HCT116 (cell line): ENCODE data around the gene FNDC3B.

Experiments used
- CTCF ChIP-seq, 3 experiments: fragments of 200-600 bp in 1 of 3; sonication (generic) in 1 of 3; IDR thresholded peaks in 2 of 3; conservative IDR thresholded peaks in 1 of 3; 2 replicates each; pipeline ENCODE4 v1.5.1; 2012 to 2017; ENCODE audit warnings: low read depth in 2 of 3, low read length in 2 of 3, antibody characterized with exemption in 1 of 3, borderline replicate concordance in 1 of 3, control low read depth in 1 of 3, mild to moderate bottlenecking in 1 of 3, mixed read lengths in 1 of 3, mixed run types in 1 of 3, moderate library complexity in 1 of 3; ENCODE audit not compliant: insufficient read depth in 1 of 3
- EZH2 ChIP-seq: fragments of 200-600 bp; sonication (generic); IDR thresholded peaks from 2 replicates; pipeline ENCODE4 v1.6.1; 2017; ENCODE audit warnings: antibody characterized with exemption, mixed run types
- EZH2phosphoT487 ChIP-seq: fragments of 200-600 bp; IDR thresholded peaks from 2 replicates; pipeline ENCODE4 v1.6.1; 2018; ENCODE audit warnings: antibody characterized with exemption, borderline replicate concordance
- MAX ChIP-seq: IDR thresholded peaks from 2 replicates; pipeline ENCODE4 v1.6.1; 2012
- POLR2A ChIP-seq: IDR thresholded peaks from 2 replicates; pipeline ENCODE4 v1.7.0; 2011; ENCODE audit warnings: borderline replicate concordance; ENCODE audit not compliant: insufficient read depth, insufficient read length; ENCODE audit errors: extremely low read depth
- POLR2AphosphoS5 ChIP-seq: IDR thresholded peaks from 2 replicates; pipeline ENCODE4 v1.6.1; 2011; ENCODE audit warnings: mild to moderate bottlenecking, low read depth, low read length, moderate library complexity
- SRF ChIP-seq: IDR thresholded peaks from 2 replicates; pipeline ENCODE4 v1.6.1; 2012; ENCODE audit warnings: low read depth
- YY1 ChIP-seq: IDR thresholded peaks from 2 replicates; pipeline ENCODE4 v1.6.1; 2011; ENCODE audit warnings: low read length, low read depth, moderate library complexity, mild to moderate bottlenecking; ENCODE audit not compliant: insufficient replicate concordance; ENCODE audit errors: extremely low read depth
- ZBTB33 ChIP-seq: IDR thresholded peaks from 2 replicates; pipeline ENCODE4 v1.6.1; 2011; ENCODE audit warnings: mild to moderate bottlenecking, low read length, moderate library complexity; ENCODE audit not compliant: insufficient replicate concordance; ENCODE audit errors: extremely low read depth
- ZNF274 ChIP-seq: fragments of 200-500 bp; sonication (Bioruptor generic); IDR thresholded peaks from 2 replicates; pipeline ENCODE4 v1.6.1; 2014; ENCODE audit warnings: mild to moderate bottlenecking, low read depth, low read length, inconsistent platforms

- TF ChIP-seq YY1 (no peak), ZNF274 (no peak), CTCF (IDR thresholded peaks at IDR 0.05 in 2 of 3, conservative IDR thresholded peaks at IDR 0.05 in 1 of 3; ENCODE audit: borderline replicate concordance in 1 of 3, insufficient read depth in 1 of 3, low read depth in 2 of 3, low read length in 2 of 3) (no peak), EZH2 (no peak), POLR2AphosphoS5 (no peak), SRF (no peak), POLR2A (no peak), EZH2phosphoT487 (no peak), MAX (no peak), ZBTB33 (no peak)
Measured at GRCh38 chr3:172309741-172310427, 270.5 kb downstream of the FNDC3B start.
